H9 (cell line): ENCODE results near the gene OR1M1. TPM values are rescaled to one million over a fixed set of nuclear protein-coding genes. Genes with fewer than 3 reads are reported as not detected.

ENCODE experiments used
- DNase-seq: peaks from one replicate; pipeline ENCODE4 v3.0.0-alpha.2; 2017
- H2AFZ ChIP-seq: one replicate; pipeline ENCODE4 v1.6.1; 2013; ENCODE audit warnings: mild to moderate bottlenecking, low read length, control low read depth, moderate library complexity
- H2AK5ac ChIP-seq: 2 replicates; pipeline ENCODE4 v1.6.1; 2013; ENCODE audit warnings: low read length, control low read depth, mixed read lengths; ENCODE audit not compliant: insufficient read length
- H2BK120ac ChIP-seq: one replicate; pipeline ENCODE4 v1.6.1; 2013; ENCODE audit warnings: low read depth, mild to moderate bottlenecking, low read length, control low read depth, inconsistent platforms; ENCODE audit not compliant: poor library complexity, severe bottlenecking
- H2BK12ac ChIP-seq: 2 replicates; pipeline ENCODE4 v1.6.1; 2013; ENCODE audit warnings: low read length, control low read depth, mixed read lengths, low read depth; ENCODE audit not compliant: insufficient read length
- H2BK15ac ChIP-seq: 2 replicates; pipeline ENCODE4 v1.6.1; 2013; ENCODE audit warnings: low read depth, low read length, control low read depth
- H2BK20ac ChIP-seq: one replicate; pipeline ENCODE4 v1.6.1; 2013; ENCODE audit warnings: low read depth, mild to moderate bottlenecking, low read length, control low read depth, inconsistent platforms; ENCODE audit not compliant: poor library complexity, severe bottlenecking
- H2BK5ac ChIP-seq: 2 replicates; pipeline ENCODE4 v1.6.1; 2013; ENCODE audit warnings: low read length, control low read depth, mixed read lengths; ENCODE audit not compliant: insufficient read length
- H3K14ac ChIP-seq: 2 replicates; pipeline ENCODE4 v1.6.1; 2013; ENCODE audit warnings: low read length, control low read depth; ENCODE audit not compliant: insufficient read depth
- H3K18ac ChIP-seq: 2 replicates; pipeline ENCODE4 v1.6.1; 2013; ENCODE audit warnings: low read depth, mild to moderate bottlenecking, mixed read lengths, low read length, control low read depth; ENCODE audit not compliant: insufficient read length
- H3K23ac ChIP-seq: 2 replicates; pipeline ENCODE4 v1.6.1; 2013; ENCODE audit warnings: low read length, control low read depth, mixed read lengths, low read depth; ENCODE audit not compliant: insufficient read length
- H3K23me2 ChIP-seq: 2 replicates; pipeline ENCODE4 v1.6.1; 2013; ENCODE audit warnings: low read depth, mild to moderate bottlenecking, mixed read lengths, low read length, control low read depth; ENCODE audit not compliant: insufficient read length, poor library complexity, severe bottlenecking
- H3K27ac ChIP-seq: 2 replicates; pipeline ENCODE4 v1.5.1; 2013; ENCODE audit warnings: low read length, control low read depth, mixed read lengths, low read depth; ENCODE audit not compliant: insufficient read length
- H3K27me3 ChIP-seq: 2 replicates; pipeline ENCODE4 v1.6.1; 2013; ENCODE audit warnings: low read length, control low read depth, inconsistent platforms; ENCODE audit not compliant: insufficient read depth
- H3K4ac ChIP-seq: 2 replicates; pipeline ENCODE4 v1.6.1; 2013; ENCODE audit warnings: low read depth, mild to moderate bottlenecking, control low read depth, inconsistent platforms, low read length, moderate library complexity
- H3K4me1 ChIP-seq: 2 replicates; pipeline ENCODE4 v1.6.1; 2013; ENCODE audit warnings: low read length, control low read depth, inconsistent platforms; ENCODE audit not compliant: insufficient read depth
- H3K4me2 ChIP-seq: 2 replicates; pipeline ENCODE4 v1.6.1; 2013; ENCODE audit warnings: low read length, control low read depth, mixed read lengths; ENCODE audit not compliant: insufficient read length, insufficient read depth
- H3K56ac ChIP-seq: 2 replicates; pipeline ENCODE4 v1.6.1; 2013; ENCODE audit warnings: low read depth, mild to moderate bottlenecking, mixed read lengths, low read length, control low read depth; ENCODE audit not compliant: insufficient read length
- H3K79me1 ChIP-seq: 2 replicates; pipeline ENCODE4 v1.6.1; 2013; ENCODE audit warnings: low read depth, mild to moderate bottlenecking, moderate library complexity, low read length, control low read depth, inconsistent platforms; ENCODE audit not compliant: insufficient read depth, poor library complexity, severe bottlenecking
- H3K79me2 ChIP-seq: 2 replicates; pipeline ENCODE4 v1.6.1; 2013; ENCODE audit warnings: low read length, control low read depth, inconsistent platforms; ENCODE audit not compliant: insufficient read depth
- H3K9ac ChIP-seq: 2 replicates; pipeline ENCODE4 v1.6.1; 2013; ENCODE audit warnings: low read length, control low read depth, mixed read lengths; ENCODE audit not compliant: insufficient read length; ENCODE audit errors: extremely low read depth
- H3K9me3 ChIP-seq: one replicate; pipeline ENCODE4 v1.6.1; 2013; ENCODE audit warnings: low read depth, low read length, inconsistent platforms; ENCODE audit not compliant: control insufficient read depth
- H3T11ph ChIP-seq: one replicate; pipeline ENCODE4 v1.6.1; 2013; ENCODE audit warnings: mild to moderate bottlenecking, low read length, control low read depth, inconsistent platforms
- H4K20me1 ChIP-seq: one replicate; pipeline ENCODE4 v1.6.1; 2013; ENCODE audit not compliant: control insufficient read depth, insufficient read length, insufficient read depth
- H4K5ac ChIP-seq: 2 replicates; pipeline ENCODE4 v1.6.1; 2013; ENCODE audit warnings: low read depth, mild to moderate bottlenecking, mixed read lengths, low read length, control low read depth; ENCODE audit not compliant: insufficient read length
- H4K8ac ChIP-seq: replicated peaks from 2 replicates; pipeline ENCODE4 v1.6.1; 2013; ENCODE audit warnings: low read length, control low read depth, mixed read lengths, low read depth; ENCODE audit not compliant: insufficient read length
- H4K91ac ChIP-seq: 2 replicates; pipeline ENCODE4 v1.6.1; 2013; ENCODE audit warnings: low read depth, mild to moderate bottlenecking, moderate library complexity, mixed read lengths, low read length, control low read depth; ENCODE audit not compliant: insufficient read length
- H3K27ac Mint-ChIP-seq, 3 experiments: 2 replicates in 2 of 3; 3 replicates in 1 of 3; pipeline ENCODE4 v1.8.0; 2020 to 2021; ENCODE audit warnings: mixed read lengths in 3 of 3, mild to moderate bottlenecking in 1 of 3, moderate library complexity in 1 of 3
- H3K27me3 Mint-ChIP-seq: 2 replicates; pipeline ENCODE4 v1.8.0; 2021; ENCODE audit warnings: low read depth, mild to moderate bottlenecking, moderate library complexity, mixed read lengths
- H3K36me3 Mint-ChIP-seq, 3 experiments: 2 replicates in 2 of 3; 3 replicates in 1 of 3; pipeline ENCODE4 v1.8.0; 2020 to 2021; ENCODE audit warnings: low read depth in 3 of 3, mixed read lengths in 3 of 3; ENCODE audit not compliant: insufficient read depth in 1 of 3
- H3K4me1 Mint-ChIP-seq, 2 experiments: 2 replicates each; pipeline ENCODE4 v1.8.0; 2020; ENCODE audit warnings: mixed read lengths in 2 of 2
- H3K4me3 Mint-ChIP-seq, 2 experiments: 2 replicates in 1 of 2; 3 replicates in 1 of 2; pipeline ENCODE4 v1.8.0; 2020 to 2021; ENCODE audit warnings: mild to moderate bottlenecking in 2 of 2, mixed read lengths in 2 of 2, moderate library complexity in 1 of 2
- H3K9me3 Mint-ChIP-seq, 2 experiments: 2 replicates in 1 of 2; 3 replicates in 1 of 2; pipeline ENCODE4 v1.8.0; 2020; ENCODE audit warnings: mild to moderate bottlenecking in 2 of 2, mixed read lengths in 2 of 2, moderate library complexity in 1 of 2
- WGBS: extraction: QIAGEN DNeasy Blood & Tissue Kit; methylation state at CpG from one replicate; pipeline ENCODE4 v1.1.7; 2013; ENCODE audit warnings: missing lambda C conversion rate, low lambda C conversion rate, mixed read lengths; ENCODE audit not compliant: insufficient read length; ENCODE audit errors: extremely low coverage; 5-methylcytosine and 5-hydroxymethylcytosine counted together
- total RNA-seq: library from RNA; stranded (reverse); gene quantifications from 2 replicates; pipeline ENCODE4 v1.2.1, GENCODE V29; 2021
- TF ChIP-seq, protein P1 (sequence below): fragments of 200-600 bp; sonication (generic); conservative IDR thresholded peaks from 3 replicates; pipeline ENCODE4 v1.8.0; 2021; ENCODE audit warnings: antibody characterized with exemption, mild to moderate bottlenecking

Gene OR1M1
- total RNA-seq, 1 experiment from 2014 or later: not detected

DNA sequence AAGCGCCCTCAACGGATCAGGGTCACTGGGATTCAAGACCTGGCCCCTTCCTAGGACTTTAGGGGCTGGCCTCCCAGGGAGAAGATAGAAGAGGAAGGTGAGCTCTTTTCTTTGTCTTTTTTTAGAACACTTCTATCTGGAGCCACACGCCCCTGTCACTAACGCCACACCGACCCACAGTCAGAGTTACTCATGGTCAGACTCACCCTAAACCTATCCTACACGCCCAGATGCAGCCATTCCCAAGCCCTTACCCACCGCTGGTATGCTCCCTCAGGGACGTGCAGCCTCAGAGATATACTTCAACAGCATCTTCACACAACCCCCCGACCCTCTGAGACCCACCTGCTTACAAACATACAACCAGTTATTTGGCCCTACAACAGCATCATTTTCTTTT lies 46.7 kb upstream of the OR1M1 start:
- Histone ChIP-seq H3K4ac (no peak overlapping the region), H3K9ac (no peak overlapping the region), H4K20me1 (no peaks in the 10 kb centered on the region), H3K56ac (no peak overlapping the region), H3T11ph (no peak overlapping the region), H3K4me2 (no peak overlapping the region), H2AK5ac (no peak overlapping the region), H3K4me1 (no peaks in the 10 kb centered on the region), H4K5ac (no peak overlapping the region), H3K79me1 (no peaks in the 10 kb centered on the region), H3K23ac (no peak overlapping the region), H2BK5ac (no peak overlapping the region), H2BK12ac (no peak overlapping the region), H3K27ac (no peak overlapping the region), H2BK120ac (no peak overlapping the region), H4K8ac (no peak overlapping the region), H3K27me3 (no peaks in the 10 kb centered on the region), H3K18ac (peak overlapping the region; percentile 61), H3K9me3 (no peaks in the 10 kb centered on the region), H2BK20ac (no peak overlapping the region), H4K91ac (no peak overlapping the region), H2AFZ (no peak overlapping the region), H3K79me2 (no peaks in the 10 kb centered on the region), H2BK15ac (no peak overlapping the region), H3K14ac (0 out of 2 replicates have a peak overlapping the region, but pooled peaks have one; percentile 13), H3K23me2 (no peaks in the 10 kb centered on the region)
- no peak for DNase-seq
- no CpG with 5 or more reads among the region's 9 CpGs for whole genome bisulfite sequencing
- Mint-ChIP-seq H3K36me3 (no peaks in the 10 kb centered on the region), H3K27ac (peak overlapping the region in 2 of 3 experiments; percentile 2 to 55; a peak in 3 of 7 replicates), H3K4me3 (no peak overlapping the region), H3K9me3 (no peaks in the 10 kb centered on the region), H3K4me1 (peaks cover 19 to 21% of the 10 kb centered on the region in 2 experiments), H3K27me3 (peaks cover 1% of the 10 kb centered on the region; the same call in 1 of the 2 replicates)
- TF ChIP-seq, protein P1, sequence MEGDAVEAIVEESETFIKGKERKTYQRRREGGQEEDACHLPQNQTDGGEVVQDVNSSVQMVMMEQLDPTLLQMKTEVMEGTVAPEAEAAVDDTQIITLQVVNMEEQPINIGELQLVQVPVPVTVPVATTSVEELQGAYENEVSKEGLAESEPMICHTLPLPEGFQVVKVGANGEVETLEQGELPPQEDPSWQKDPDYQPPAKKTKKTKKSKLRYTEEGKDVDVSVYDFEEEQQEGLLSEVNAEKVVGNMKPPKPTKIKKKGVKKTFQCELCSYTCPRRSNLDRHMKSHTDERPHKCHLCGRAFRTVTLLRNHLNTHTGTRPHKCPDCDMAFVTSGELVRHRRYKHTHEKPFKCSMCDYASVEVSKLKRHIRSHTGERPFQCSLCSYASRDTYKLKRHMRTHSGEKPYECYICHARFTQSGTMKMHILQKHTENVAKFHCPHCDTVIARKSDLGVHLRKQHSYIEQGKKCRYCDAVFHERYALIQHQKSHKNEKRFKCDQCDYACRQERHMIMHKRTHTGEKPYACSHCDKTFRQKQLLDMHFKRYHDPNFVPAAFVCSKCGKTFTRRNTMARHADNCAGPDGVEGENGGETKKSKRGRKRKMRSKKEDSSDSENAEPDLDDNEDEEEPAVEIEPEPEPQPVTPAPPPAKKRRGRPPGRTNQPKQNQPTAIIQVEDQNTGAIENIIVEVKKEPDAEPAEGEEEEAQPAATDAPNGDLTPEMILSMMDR: no peak
